Mesendoderm (in vitro differentiated cells): ENCODE measurements around the gene F2R.
"Not testable (repeated sequence)": the region's sequence is repeated elsewhere in the genome, so short reads cannot be mapped to it uniquely, and the experiment has no call there.

Experiments used
- DNase-seq: peaks from one replicate; pipeline ENCODE4 v3.0.0; 2013
- H2AK5ac ChIP-seq: 2 replicates; pipeline ENCODE4 v1.6.1; 2013; ENCODE audit warnings: low read length, inconsistent platforms
- H2BK120ac ChIP-seq: 2 replicates; pipeline ENCODE4 v1.6.1; 2013; ENCODE audit warnings: low read depth, mild to moderate bottlenecking, low read length, moderate library complexity, mixed read lengths
- H2BK15ac ChIP-seq: replicated peaks from 2 replicates; pipeline ENCODE4 v1.6.1; 2013; ENCODE audit warnings: low read depth, mild to moderate bottlenecking, moderate library complexity
- H2BK5ac ChIP-seq: 2 replicates; pipeline ENCODE4 v1.6.1; 2013; ENCODE audit warnings: low read length, inconsistent platforms
- H3K18ac ChIP-seq: 2 replicates; pipeline ENCODE4 v1.6.1; 2013; ENCODE audit warnings: mild to moderate bottlenecking, low read length, mixed read lengths
- H3K23ac ChIP-seq: one replicate; pipeline ENCODE4 v1.6.1; 2013; ENCODE audit warnings: low read length
- H3K27ac ChIP-seq: 2 replicates; pipeline ENCODE4 v1.5.1; 2013; ENCODE audit warnings: low read depth, mild to moderate bottlenecking, inconsistent platforms, low read length, moderate library complexity
- H3K27me3 ChIP-seq: 2 replicates; pipeline ENCODE4 v1.6.1; 2013; ENCODE audit warnings: low read length, control low read depth, mild to moderate bottlenecking, inconsistent platforms; ENCODE audit not compliant: insufficient read depth, poor library complexity
- H3K36me3 ChIP-seq: 2 replicates; pipeline ENCODE4 v1.6.1; 2013; ENCODE audit warnings: low read length, inconsistent platforms; ENCODE audit not compliant: control insufficient read depth, insufficient read depth
- H3K4ac ChIP-seq: one replicate; pipeline ENCODE4 v1.6.1; 2013; ENCODE audit warnings: low read depth, mild to moderate bottlenecking, low read length, moderate library complexity
- H3K4me1 ChIP-seq: 2 replicates; pipeline ENCODE4 v1.6.1; 2013; ENCODE audit warnings: low read depth, low read length, inconsistent platforms; ENCODE audit not compliant: control insufficient read depth
- H3K4me2 ChIP-seq: 2 replicates; pipeline ENCODE4 v1.6.1; 2013; ENCODE audit warnings: low read length
- H3K4me3 ChIP-seq: 2 replicates; pipeline ENCODE4 v1.5.1; 2013; ENCODE audit warnings: mild to moderate bottlenecking, low read length
- H3K56ac ChIP-seq: one replicate; pipeline ENCODE4 v1.6.1; 2013; ENCODE audit warnings: low read length
- H3K79me1 ChIP-seq: 2 replicates; pipeline ENCODE4 v1.6.1; 2013; ENCODE audit warnings: low read length, inconsistent platforms
- H3K79me2 ChIP-seq: 2 replicates; pipeline ENCODE4 v1.6.1; 2013; ENCODE audit warnings: mild to moderate bottlenecking, low read length; ENCODE audit not compliant: control insufficient read depth, insufficient read depth
- H3K9ac ChIP-seq: 2 replicates; pipeline ENCODE4 v1.6.1; 2013; ENCODE audit warnings: low read length, inconsistent platforms
- H4K5ac ChIP-seq: one replicate; pipeline ENCODE4 v1.6.1; 2013; ENCODE audit warnings: low read length
- H4K8ac ChIP-seq: one replicate; pipeline ENCODE4 v1.6.1; 2013; ENCODE audit warnings: low read depth, mild to moderate bottlenecking, control low read depth, low read length, moderate library complexity
- WGBS: extraction: QIAGEN DNeasy Blood & Tissue Kit; methylation state at CpG from one replicate; pipeline ENCODE4 v1.1.7; 2013; ENCODE audit warnings: low lambda C conversion rate, missing lambda C conversion rate; ENCODE audit not compliant: insufficient coverage; ENCODE audit errors: extremely low coverage; 5-methylcytosine and 5-hydroxymethylcytosine counted together

Gene F2R

GRCh38 chr5:76674330-76675066 is 41.4 kb upstream of the F2R start:
- no peak overlapping the region for H3K23ac ChIP-seq
- no peak overlapping the region for H3K4me2 ChIP-seq
- H4K5ac ChIP-seq: no peak overlapping the region
- no peak overlapping the region for H2BK5ac ChIP-seq
- H3K56ac ChIP-seq: no peak overlapping the region
- no peak overlapping the region for H3K9ac ChIP-seq
- no peak overlapping the region for H3K18ac ChIP-seq
- H3K79me2 ChIP-seq: no peaks in the 10 kb centered on the region
- WGBS: no CpG with 5 or more reads among the region's 8 CpGs
- no peak overlapping the region for H2BK15ac ChIP-seq
- H3K4ac ChIP-seq: no peak overlapping the region
- no peaks in the 10 kb centered on the region for H3K79me1 ChIP-seq
- H2BK120ac ChIP-seq: no peak overlapping the region
- H4K8ac ChIP-seq: no peak overlapping the region
- H2AK5ac ChIP-seq: no peak overlapping the region
- H3K4me1 ChIP-seq: no peaks in the 10 kb centered on the region
- H3K27ac ChIP-seq: no peak overlapping the region
- H3K36me3 ChIP-seq: no peaks in the 10 kb centered on the region
- H3K4me3 ChIP-seq: no peak overlapping the region
- DNase-seq: no peak
- H3K27me3 ChIP-seq: no peaks in the 10 kb centered on the region

GRCh38 chr5:76675364-76675763 is 40.6 kb upstream of the F2R start:
- Histone ChIP-seq H4K5ac (no peak overlapping the region), H3K23ac (no peak overlapping the region), H3K79me1 (no peaks in the 10 kb centered on the region), H3K4ac (no peak overlapping the region), H3K27ac (no peak overlapping the region), H2BK5ac (no peak overlapping the region), H3K4me1 (no peaks in the 10 kb centered on the region), H3K9ac (no peak overlapping the region), H3K18ac (no peak overlapping the region), H3K4me3 (no peak overlapping the region), H2BK120ac (no peak overlapping the region), H2AK5ac (no peak overlapping the region), H3K4me2 (no peak overlapping the region), H4K8ac (no peak overlapping the region), H3K56ac (no peak overlapping the region), H3K79me2 (no peaks in the 10 kb centered on the region), H3K27me3 (no peaks in the 10 kb centered on the region), H3K36me3 (no peaks in the 10 kb centered on the region), H2BK15ac (no peak overlapping the region)
- DNase-seq: no peak
- WGBS: no CpG with 5 or more reads among the region's 1 CpG

- no peak for DNase-seq
- H3K4me3 ChIP-seq: no peak overlapping the region
- H3K79me1 ChIP-seq: no peaks in the 10 kb centered on the region
- no peak overlapping the region for H2BK15ac ChIP-seq
- no peak overlapping the region for H2AK5ac ChIP-seq
- H2BK120ac ChIP-seq: no peak overlapping the region
- no peak overlapping the region for H2BK5ac ChIP-seq
- no peak overlapping the region for H4K5ac ChIP-seq
- no peak overlapping the region for H3K23ac ChIP-seq
- no peaks in the 10 kb centered on the region for H3K27me3 ChIP-seq
- WGBS: no CpG with 5 or more reads among the region's 8 CpGs
- no peak overlapping the region for H3K27ac ChIP-seq
- no peaks in the 10 kb centered on the region for H3K36me3 ChIP-seq
- no peak overlapping the region for H3K4me2 ChIP-seq
- no peak overlapping the region for H3K18ac ChIP-seq
- H3K4ac ChIP-seq: no peak overlapping the region
- no peak overlapping the region for H4K8ac ChIP-seq
- H3K79me2 ChIP-seq: no peaks in the 10 kb centered on the region
- H3K4me1 ChIP-seq: no peaks in the 10 kb centered on the region
- no peak overlapping the region for H3K9ac ChIP-seq
- no peak overlapping the region for H3K56ac ChIP-seq
Observed at GRCh38 chr5:76677849-76678472, 38.0 kb upstream of the F2R start.

- Histone ChIP-seq H2BK5ac (no peak overlapping the region), H2BK15ac (no peak overlapping the region), H3K27ac (no peak overlapping the region), H3K36me3 (no peaks in the 10 kb centered on the region), H3K79me2 (no peaks in the 10 kb centered on the region), H2BK120ac (no peak overlapping the region), H3K27me3 (no peaks in the 10 kb centered on the region), H3K4me1 (no peaks in the 10 kb centered on the region), H3K18ac (no peak overlapping the region), H3K56ac (no peak overlapping the region), H3K79me1 (no peaks in the 10 kb centered on the region), H2AK5ac (no peak overlapping the region), H3K4me3 (no peak overlapping the region), H3K4me2 (no peak overlapping the region), H3K23ac (no peak overlapping the region), H3K9ac (no peak overlapping the region), H3K4ac (no peak overlapping the region), H4K8ac (no peak overlapping the region), H4K5ac (no peak overlapping the region)
- DNase-seq: no peak
- no CpG with 5 or more reads among the region's 3 CpGs for WGBS
Observed at GRCh38 chr5:76679231-76679630, 36.7 kb upstream of the F2R start.

GRCh38 chr5:76680826-76681225 is 35.1 kb upstream of the F2R start:
- not testable (repeated sequence) for H2BK5ac ChIP-seq, H3K4me2 ChIP-seq, H3K56ac ChIP-seq, H3K18ac ChIP-seq, H3K79me1 ChIP-seq, H2BK15ac ChIP-seq, H4K8ac ChIP-seq, H2AK5ac ChIP-seq, H4K5ac ChIP-seq, H3K4me1 ChIP-seq, H3K27ac ChIP-seq, H3K4ac ChIP-seq, H3K27me3 ChIP-seq, H3K23ac ChIP-seq, H3K9ac ChIP-seq, H3K79me2 ChIP-seq, DNase-seq, H3K36me3 ChIP-seq, H3K4me3 ChIP-seq, H2BK120ac ChIP-seq
- no CpG with 5 or more reads among the region's 4 CpGs for WGBS

GRCh38 chr5:76681287-76681686 is 34.6 kb upstream of the F2R start:
- Histone ChIP-seq H3K56ac (no peak overlapping the region), H4K5ac (no peak overlapping the region), H3K23ac (no peak overlapping the region), H2BK15ac (no peak overlapping the region), H3K79me1 (no peaks in the 10 kb centered on the region), H3K27ac (no peak overlapping the region), H3K36me3 (no peaks in the 10 kb centered on the region), H3K18ac (no peak overlapping the region), H3K9ac (no peak overlapping the region), H2BK120ac (no peak overlapping the region), H3K4ac (no peak overlapping the region), H3K4me3 (no peak overlapping the region), H2BK5ac (no peak overlapping the region), H3K79me2 (no peaks in the 10 kb centered on the region), H4K8ac (no peak overlapping the region), H3K4me2 (no peak overlapping the region), H2AK5ac (no peak overlapping the region), H3K4me1 (no peaks in the 10 kb centered on the region), H3K27me3 (no peaks in the 10 kb centered on the region)
- no peak for DNase-seq
- WGBS: no CpG with 5 or more reads among the region's 4 CpGs
